ENCODE data around the gene GDPD5. TPM values are rescaled to one million over a fixed set of nuclear protein-coding genes. Genes with fewer than 3 reads are reported as not detected.

Gene GDPD5
- total RNA-seq, 6 donors from 2014 or later = 5.7 to 34.6 (median 14.0) TPM

GRCh38 chr11:75439495-75440120 lies 86.1 kb downstream of the GDPD5 start:
- Histone ChIP-seq H3K4me1 (peaks cover 0 to 6% (median 2%) of the 10 kb centered on the region in 4 donors), H3K27me3 (no peaks in the 10 kb centered on the region), H3K27ac (no peak overlapping the region), H3K36me3 (peaks cover 0 to 8% (median 3%) of the 10 kb centered on the region in 4 donors), H3K4me3 (no peak overlapping the region), H3K9me3 (no peaks in the 10 kb centered on the region)
- ATAC-seq (ENCODE audit: low FRiP score in 2 of 2) (no peak), DNase-seq (no peak)
- TF ChIP-seq POLR2AphosphoS5 (IDR thresholded peaks at IDR 0.05) = no peak
- WGBS, 2 donors = 80 to 88% methylated on average over 4 to 12 of the region's 13 CpGs

DNA sequence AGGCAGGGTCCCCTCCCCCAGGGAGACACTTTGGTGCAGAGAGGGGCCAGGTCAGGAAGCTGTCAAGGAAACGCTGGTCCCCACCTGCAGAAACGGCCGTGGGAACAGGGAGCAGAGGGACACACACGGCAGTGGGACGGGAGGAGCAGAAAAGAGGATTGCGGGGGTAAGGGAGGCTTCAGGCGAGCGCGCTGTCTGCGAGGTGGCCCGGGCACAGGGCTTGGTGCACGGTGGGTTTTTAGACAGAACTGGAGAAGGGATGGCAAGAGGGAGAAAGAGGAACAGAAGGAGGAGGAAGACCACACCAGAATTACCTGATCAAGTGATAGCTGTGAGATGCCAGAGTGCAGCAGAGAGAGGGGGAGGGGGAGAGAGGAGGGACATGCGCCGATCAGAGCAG lies 86.7 kb downstream of the GDPD5 start:
- no peak overlapping the region for H3K27ac ChIP-seq
- H3K27me3 ChIP-seq = no peaks in the 10 kb centered on the region
- H3K4me3 ChIP-seq = no peak overlapping the region
- TF ChIP-seq POLR2AphosphoS5 (IDR thresholded peaks at IDR 0.05) = no peak
- TF ChIP-seq EP300 (IDR thresholded peaks at IDR 0.05) = no peak
- WGBS, 2 donors = 74 to 75% methylated on average over 14 of the region's 14 CpGs
- DNase-seq (no peak), ATAC-seq (ENCODE audit: low FRiP score in 2 of 2) (no peak)
- peaks cover 0 to 6% (median 2%) of the 10 kb centered on the region in 4 donors for H3K4me1 ChIP-seq
- no peaks in the 10 kb centered on the region for H3K9me3 ChIP-seq
- peaks cover 0 to 8% (median 3%) of the 10 kb centered on the region in 4 donors for H3K36me3 ChIP-seq

GRCh38 chr11:75437966-75438659 lies 87.6 kb downstream of the GDPD5 start:
- no peak for TF ChIP-seq EP300 (IDR thresholded peaks at IDR 0.05)
- TF ChIP-seq POLR2A (IDR thresholded peaks at IDR 0.05) = no peak
- no peak for TF ChIP-seq POLR2AphosphoS5 (IDR thresholded peaks at IDR 0.05)
- TF ChIP-seq, protein P1, sequence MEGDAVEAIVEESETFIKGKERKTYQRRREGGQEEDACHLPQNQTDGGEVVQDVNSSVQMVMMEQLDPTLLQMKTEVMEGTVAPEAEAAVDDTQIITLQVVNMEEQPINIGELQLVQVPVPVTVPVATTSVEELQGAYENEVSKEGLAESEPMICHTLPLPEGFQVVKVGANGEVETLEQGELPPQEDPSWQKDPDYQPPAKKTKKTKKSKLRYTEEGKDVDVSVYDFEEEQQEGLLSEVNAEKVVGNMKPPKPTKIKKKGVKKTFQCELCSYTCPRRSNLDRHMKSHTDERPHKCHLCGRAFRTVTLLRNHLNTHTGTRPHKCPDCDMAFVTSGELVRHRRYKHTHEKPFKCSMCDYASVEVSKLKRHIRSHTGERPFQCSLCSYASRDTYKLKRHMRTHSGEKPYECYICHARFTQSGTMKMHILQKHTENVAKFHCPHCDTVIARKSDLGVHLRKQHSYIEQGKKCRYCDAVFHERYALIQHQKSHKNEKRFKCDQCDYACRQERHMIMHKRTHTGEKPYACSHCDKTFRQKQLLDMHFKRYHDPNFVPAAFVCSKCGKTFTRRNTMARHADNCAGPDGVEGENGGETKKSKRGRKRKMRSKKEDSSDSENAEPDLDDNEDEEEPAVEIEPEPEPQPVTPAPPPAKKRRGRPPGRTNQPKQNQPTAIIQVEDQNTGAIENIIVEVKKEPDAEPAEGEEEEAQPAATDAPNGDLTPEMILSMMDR (IDR thresholded peaks at IDR 0.05) = no peak
- Histone ChIP-seq H3K4me1 (peaks cover 0 to 6% (median 2%) of the 10 kb centered on the region in 4 donors), H3K4me3 (no peak overlapping the region), H3K27me3 (no peaks in the 10 kb centered on the region), H3K36me3 (peaks cover 0 to 8% (median 3%) of the 10 kb centered on the region in 4 donors), H3K9me3 (no peaks in the 10 kb centered on the region), H3K27ac (no peak overlapping the region)
- WGBS, 2 donors = 88 to 89% methylated on average over 12 to 13 of the region's 13 CpGs
- ATAC-seq (ENCODE audit: low FRiP score in 2 of 2) (no peak), DNase-seq (no peak)

DNA sequence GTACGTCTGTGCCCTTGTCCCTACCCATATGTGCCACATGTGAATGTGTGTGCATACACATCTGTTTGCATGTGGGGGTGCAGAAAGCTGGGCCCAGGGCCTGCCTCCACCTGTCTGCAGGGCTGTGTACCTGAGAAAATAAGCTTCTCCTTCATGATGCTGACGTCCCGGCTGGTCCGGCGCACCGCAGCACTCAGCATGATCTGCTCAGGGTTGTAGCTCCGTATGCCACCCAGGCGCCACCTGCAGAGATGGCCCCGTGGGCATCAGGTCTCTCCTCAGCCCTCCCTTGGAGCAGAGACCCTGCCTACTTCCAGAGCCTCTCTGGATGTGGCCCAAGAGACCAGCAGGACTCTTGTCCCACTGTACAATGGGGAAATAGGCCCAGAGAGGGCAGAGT lies 88.9 kb downstream of the GDPD5 start:
- Histone ChIP-seq H3K4me1 (peaks cover 0 to 3% (median 0%) of the 10 kb centered on the region in 4 donors), H3K4me3 (no peak overlapping the region), H3K27me3 (no peaks in the 10 kb centered on the region), H3K9me3 (no peaks in the 10 kb centered on the region), H3K27ac (no peak overlapping the region), H3K36me3 (peaks cover 0 to 8% (median 3%) of the 10 kb centered on the region in 4 donors)
- no peak for ATAC-seq (ENCODE audit: low FRiP score in 2 of 2)
- TF ChIP-seq POLR2A (IDR thresholded peaks at IDR 0.05) (no peak), POLR2AphosphoS5 (IDR thresholded peaks at IDR 0.05) (no peak), EP300 (IDR thresholded peaks at IDR 0.05) (no peak)
- TF ChIP-seq, protein P1 (IDR thresholded peaks at IDR 0.05) = no peak
- DNase-seq = no peak
- WGBS, 2 donors = 83 to 93% methylated on average over 1 to 9 of the region's 9 CpGs

- WGBS, 2 donors = 89 to 92% methylated on average over 9 of the region's 9 CpGs
- DNase-seq = no peak
- H3K27ac ChIP-seq = no peak overlapping the region
- no peaks in the 10 kb centered on the region for H3K9me3 ChIP-seq
- H3K4me3 ChIP-seq = no peak overlapping the region
- H3K36me3 ChIP-seq = peaks cover 0 to 8% (median 3%) of the 10 kb centered on the region in 4 donors
- H3K4me1 ChIP-seq = peaks cover 1 to 6% (median 3%) of the 10 kb centered on the region in 4 donors
- no peaks in the 10 kb centered on the region for H3K27me3 ChIP-seq
- TF ChIP-seq POLR2AphosphoS5 (IDR thresholded peaks at IDR 0.05) (no peak), EP300 (IDR thresholded peaks at IDR 0.05) (no peak), POLR2A (IDR thresholded peaks at IDR 0.05) (no peak)
- TF ChIP-seq, protein P1 (IDR thresholded peaks at IDR 0.05) = no peak
- ATAC-seq (ENCODE audit: low FRiP score in 2 of 2) = no peak
Measured at GRCh38 chr11:75435571-75435925, 90.2 kb downstream of the GDPD5 start.
